ENCODE measurements around the gene LEUTX. TPM values are rescaled to one million over a fixed set of nuclear protein-coding genes. Genes with fewer than 3 reads are reported as not detected.

Gene LEUTX
- under 1 TPM in 1 of 2 experiments, not detected in 1; 0.35 TPM for total RNA-seq

GRCh38 chr19:39778763-39779162 lies at the start of gene LEUTX:
LEUTX (plus strand) TSS chr19:39778854; CDS start chr19:39778921, 67 bp downstream.
- Mint-ChIP-seq H3K4me1 (peaks cover 35% of the 10 kb centered on the region), H3K27me3 (peaks cover 41% of the 10 kb centered on the region), H3K36me3 (ENCODE audit: low read depth) (peaks cover 6% of the 10 kb centered on the region), H3K4me3 (peak within 1 kb of the TSS; percentile 11), H3K9me3 (no peaks in the 10 kb centered on the region), H3K27ac (no peak within 1 kb of the TSS)
- CTCF ChIA-PET = interaction anchor here (1.0 kb wide), 1 partner anchor 14 kb away, joined by 3 read pairs; no protein-coding TSS in a partner anchor
- DNase-seq = peak; percentile 53
- POLR2A ChIA-PET = no interaction called here

GRCh38 chr19:39729594-39729993 lies 49.1 kb upstream of the LEUTX start:
- ChIA-PET CTCF (no interaction called here), POLR2A (no interaction called here)
- H3K27me3 Mint-ChIP-seq = peaks cover 15% of the 10 kb centered on the region
- H3K9me3 Mint-ChIP-seq = no peaks in the 10 kb centered on the region
- H3K4me3 Mint-ChIP-seq = no peak overlapping the region
- H3K4me1 Mint-ChIP-seq = no peaks in the 10 kb centered on the region
- no peak for DNase-seq
- H3K27ac Mint-ChIP-seq = no peak overlapping the region
- no peaks in the 10 kb centered on the region for H3K36me3 Mint-ChIP-seq (ENCODE audit: low read depth)

GRCh38 chr19:39731685-39732084 lies 47.0 kb upstream of the LEUTX start:
- H3K4me3 Mint-ChIP-seq = no peak overlapping the region
- peaks cover 10% of the 10 kb centered on the region for H3K4me1 Mint-ChIP-seq
- ChIA-PET POLR2A (no interaction called here), CTCF (no interaction called here)
- no peak overlapping the region for H3K27ac Mint-ChIP-seq
- H3K36me3 Mint-ChIP-seq (ENCODE audit: low read depth) = no peaks in the 10 kb centered on the region
- DNase-seq = no peak
- peaks cover 7% of the 10 kb centered on the region for H3K27me3 Mint-ChIP-seq
- no peaks in the 10 kb centered on the region for H3K9me3 Mint-ChIP-seq

- POLR2A ChIA-PET = no interaction called here
- Mint-ChIP-seq H3K4me3 (no peak overlapping the region), H3K9me3 (no peaks in the 10 kb centered on the region), H3K36me3 (ENCODE audit: low read depth) (no peaks in the 10 kb centered on the region), H3K27ac (no peak overlapping the region), H3K27me3 (peaks cover 1% of the 10 kb centered on the region), H3K4me1 (peaks cover 30% of the 10 kb centered on the region)
- DNase-seq = no peak
- CTCF ChIA-PET = no interaction called here
These were observed 44.8 kb upstream of the LEUTX start for GRCh38 chr19:39733841-39734240.

GRCh38 chr19:39735688-39736087 lies 43.0 kb upstream of the LEUTX start:
- no peaks in the 10 kb centered on the region for H3K36me3 Mint-ChIP-seq (ENCODE audit: low read depth)
- H3K27me3 Mint-ChIP-seq = no peaks in the 10 kb centered on the region
- no peak overlapping the region for H3K4me3 Mint-ChIP-seq
- no peaks in the 10 kb centered on the region for H3K9me3 Mint-ChIP-seq
- peaks cover 45% of the 10 kb centered on the region for H3K4me1 Mint-ChIP-seq
- DNase-seq = no peak
- POLR2A ChIA-PET = no interaction called here
- no peak overlapping the region for H3K27ac Mint-ChIP-seq
- CTCF ChIA-PET = no interaction called here

- no peak for DNase-seq
- H3K9me3 Mint-ChIP-seq = no peaks in the 10 kb centered on the region
- H3K4me3 Mint-ChIP-seq = no peak overlapping the region
- ChIA-PET CTCF (no interaction called here), POLR2A (no interaction called here)
- H3K36me3 Mint-ChIP-seq (ENCODE audit: low read depth) = no peaks in the 10 kb centered on the region
- peaks cover 47% of the 10 kb centered on the region for H3K4me1 Mint-ChIP-seq
- H3K27me3 Mint-ChIP-seq = no peaks in the 10 kb centered on the region
- H3K27ac Mint-ChIP-seq = no peak overlapping the region
These were observed 42.6 kb upstream of the LEUTX start for GRCh38 chr19:39736088-39736487.

GRCh38 chr19:39737351-39737750 lies 41.3 kb upstream of the LEUTX start:
- DNase-seq = no peak
- Mint-ChIP-seq H3K4me1 (peaks cover 50% of the 10 kb centered on the region), H3K9me3 (no peaks in the 10 kb centered on the region), H3K27ac (peak overlapping the region; percentile 55), H3K4me3 (no peak overlapping the region), H3K36me3 (ENCODE audit: low read depth) (no peaks in the 10 kb centered on the region), H3K27me3 (no peaks in the 10 kb centered on the region)
- ChIA-PET CTCF (no interaction called here), POLR2A (no interaction called here)

GRCh38 chr19:39737891-39738290 lies 40.8 kb upstream of the LEUTX start, which contains the start of gene CLC:
CLC (minus strand) TSS chr19:39738029; CDS start chr19:39737952, 77 bp downstream.
- ChIA-PET POLR2A (no interaction called here), CTCF (no interaction called here)
- Mint-ChIP-seq H3K9me3 (no peaks in the 10 kb centered on the region), H3K4me3 (no peak within 1 kb of the TSS), H3K36me3 (ENCODE audit: low read depth) (no peaks in the 10 kb centered on the region), H3K4me1 (peaks cover 50% of the 10 kb centered on the region), H3K27me3 (peaks cover under 1% of the 10 kb centered on the region), H3K27ac (peak within 1 kb of the TSS; percentile 55)
- DNase-seq = no peak

GRCh38 chr19:39738814-39739213 lies 39.8 kb upstream of the LEUTX start:
- ChIA-PET POLR2A (no interaction called here), CTCF (no interaction called here)
- no peak overlapping the region for H3K27ac Mint-ChIP-seq
- H3K27me3 Mint-ChIP-seq = peaks cover 8% of the 10 kb centered on the region
- peaks cover 2% of the 10 kb centered on the region for H3K36me3 Mint-ChIP-seq (ENCODE audit: low read depth)
- DNase-seq = no peak
- H3K9me3 Mint-ChIP-seq = no peaks in the 10 kb centered on the region
- peaks cover 50% of the 10 kb centered on the region for H3K4me1 Mint-ChIP-seq
- H3K4me3 Mint-ChIP-seq = no peak overlapping the region

- ChIA-PET POLR2A (interaction anchor here (0.9 kb wide), 1 partner anchor 62 kb away, joined by 3 read pairs; no protein-coding TSS in a partner anchor), CTCF (interaction anchor here (0.6 to 1.3 kb wide), 2 partner anchors 52 to 810 kb away, joined by 3 read pairs; partner anchors contain the start of genes MRPS12 and SARS2)
- Mint-ChIP-seq H3K4me1 (peaks cover 50% of the 10 kb centered on the region), H3K27me3 (peaks cover 10% of the 10 kb centered on the region), H3K36me3 (ENCODE audit: low read depth) (peaks cover 2% of the 10 kb centered on the region), H3K9me3 (no peaks in the 10 kb centered on the region), H3K4me3 (peak overlapping the region; percentile 60), H3K27ac (peak overlapping the region; percentile 61)
- DNase-seq = no peak
These were observed 38.3 kb upstream of the LEUTX start for GRCh38 chr19:39740395-39740794.

- peaks cover 2% of the 10 kb centered on the region for H3K36me3 Mint-ChIP-seq (ENCODE audit: low read depth)
- H3K4me3 Mint-ChIP-seq = no peak overlapping the region
- no peak overlapping the region for H3K27ac Mint-ChIP-seq
- peaks cover 6% of the 10 kb centered on the region for H3K4me1 Mint-ChIP-seq
- ChIA-PET CTCF (interaction anchor here (1.0 kb wide), 1 partner anchor 19 kb away, joined by 4 read pairs; no protein-coding TSS in a partner anchor), POLR2A (no interaction called here)
- no peak for DNase-seq
- H3K9me3 Mint-ChIP-seq = no peaks in the 10 kb centered on the region
- peaks cover 20% of the 10 kb centered on the region for H3K27me3 Mint-ChIP-seq
These were observed 33.0 kb upstream of the LEUTX start for GRCh38 chr19:39745643-39746042.

- no peak overlapping the region for H3K4me3 Mint-ChIP-seq
- no peak overlapping the region for H3K27ac Mint-ChIP-seq
- ChIA-PET CTCF (no interaction called here), POLR2A (no interaction called here)
- peaks cover 2% of the 10 kb centered on the region for H3K36me3 Mint-ChIP-seq (ENCODE audit: low read depth)
- no peak for DNase-seq
- H3K9me3 Mint-ChIP-seq = no peaks in the 10 kb centered on the region
- H3K27me3 Mint-ChIP-seq = peaks cover 20% of the 10 kb centered on the region
- no peaks in the 10 kb centered on the region for H3K4me1 Mint-ChIP-seq
These were observed 31.7 kb upstream of the LEUTX start for GRCh38 chr19:39746836-39747529.

- Mint-ChIP-seq H3K27ac (no peak overlapping the region), H3K36me3 (ENCODE audit: low read depth) (no peaks in the 10 kb centered on the region), H3K27me3 (peaks cover 17% of the 10 kb centered on the region), H3K4me3 (no peak overlapping the region), H3K9me3 (no peaks in the 10 kb centered on the region), H3K4me1 (no peaks in the 10 kb centered on the region)
- ChIA-PET CTCF (no interaction called here), POLR2A (no interaction called here)
- no peak for DNase-seq
These were observed 28.7 kb upstream of the LEUTX start for GRCh38 chr19:39749981-39750380.

- ChIA-PET POLR2A (no interaction called here), CTCF (no interaction called here)
- no peak overlapping the region for H3K27ac Mint-ChIP-seq
- no peaks in the 10 kb centered on the region for H3K9me3 Mint-ChIP-seq
- DNase-seq = no peak
- H3K27me3 Mint-ChIP-seq = peaks cover 17% of the 10 kb centered on the region
- no peak overlapping the region for H3K4me3 Mint-ChIP-seq
- no peaks in the 10 kb centered on the region for H3K36me3 Mint-ChIP-seq (ENCODE audit: low read depth)
- no peaks in the 10 kb centered on the region for H3K4me1 Mint-ChIP-seq
These were observed 26.3 kb upstream of the LEUTX start for GRCh38 chr19:39752390-39752789.

All from activated CD4-positive, alpha-beta memory T cell treated with anti-CD3 and anti-CD28 coated beads, Interleukin-2, amount 10 ng/mL, durations not matched to agents 7 days and 5 days (primary cell).